Hindlimb muscle (tissue), 1 donor: ENCODE results near the gene COPS3. TPM values are rescaled to one million over a fixed set of nuclear protein-coding genes. Genes with fewer than 3 reads are reported as not detected.
A peak's percentile ranks its signal among the peaks of the same experiment; 100 is the strongest.

ENCODE experiments used
- DNase-seq: peaks from one replicate; pipeline ENCODE4 v3.0.0-alpha.2; 2013
- polyA plus RNA-seq: library from polyadenylated mRNA; unstranded; fragments of 120-200 nt; gene quantifications from one replicate; pipeline ENCODE4 v1.2.1, GENCODE V29; 2013; ENCODE audit not compliant: insufficient read length

Gene COPS3
- polyA plus RNA-seq, 1 donor, result 66.6 TPM

DNA sequence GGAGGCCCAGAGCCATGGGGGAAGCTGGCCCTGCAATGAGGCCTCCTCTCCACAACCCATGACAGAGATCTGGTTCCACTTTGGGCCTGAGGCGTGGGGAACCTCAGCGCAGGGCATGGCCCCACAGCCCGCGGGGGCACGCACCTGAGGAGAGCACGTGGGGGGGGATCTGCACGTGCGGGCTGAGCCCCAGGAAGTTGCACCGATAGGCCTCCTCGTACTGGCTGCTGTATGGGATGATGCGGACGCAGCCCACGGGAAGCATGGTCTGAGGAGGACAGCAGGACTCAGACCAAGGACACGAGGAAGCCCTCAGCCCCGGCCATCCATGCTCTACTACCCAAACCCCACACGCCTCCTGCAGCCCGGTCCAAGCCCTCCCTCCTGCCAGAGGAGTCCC lies 64.8 kb downstream of the COPS3 start:
- DNase-seq, result no peak

DNA sequence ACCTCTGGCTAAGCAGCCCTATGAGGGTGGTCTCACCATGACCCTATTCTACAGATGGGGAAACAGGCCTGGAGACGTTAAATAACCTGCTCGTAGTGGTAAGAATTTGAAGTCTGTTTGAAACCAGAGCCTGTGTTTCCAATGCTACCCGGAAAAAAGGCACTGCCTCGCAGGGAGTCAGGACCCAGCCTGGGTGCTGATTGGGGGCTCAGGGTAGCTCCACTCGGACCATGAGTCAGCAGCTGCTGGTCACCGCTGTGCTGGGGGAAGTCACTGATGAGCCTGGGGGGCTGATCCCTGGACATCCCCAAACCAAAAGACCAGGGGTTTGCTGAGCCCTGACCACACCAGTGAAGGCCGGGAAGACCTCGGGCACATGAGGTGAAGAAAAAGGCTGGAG lies 65.5 kb downstream of the COPS3 start:
- DNase-seq, result no peak

DNA sequence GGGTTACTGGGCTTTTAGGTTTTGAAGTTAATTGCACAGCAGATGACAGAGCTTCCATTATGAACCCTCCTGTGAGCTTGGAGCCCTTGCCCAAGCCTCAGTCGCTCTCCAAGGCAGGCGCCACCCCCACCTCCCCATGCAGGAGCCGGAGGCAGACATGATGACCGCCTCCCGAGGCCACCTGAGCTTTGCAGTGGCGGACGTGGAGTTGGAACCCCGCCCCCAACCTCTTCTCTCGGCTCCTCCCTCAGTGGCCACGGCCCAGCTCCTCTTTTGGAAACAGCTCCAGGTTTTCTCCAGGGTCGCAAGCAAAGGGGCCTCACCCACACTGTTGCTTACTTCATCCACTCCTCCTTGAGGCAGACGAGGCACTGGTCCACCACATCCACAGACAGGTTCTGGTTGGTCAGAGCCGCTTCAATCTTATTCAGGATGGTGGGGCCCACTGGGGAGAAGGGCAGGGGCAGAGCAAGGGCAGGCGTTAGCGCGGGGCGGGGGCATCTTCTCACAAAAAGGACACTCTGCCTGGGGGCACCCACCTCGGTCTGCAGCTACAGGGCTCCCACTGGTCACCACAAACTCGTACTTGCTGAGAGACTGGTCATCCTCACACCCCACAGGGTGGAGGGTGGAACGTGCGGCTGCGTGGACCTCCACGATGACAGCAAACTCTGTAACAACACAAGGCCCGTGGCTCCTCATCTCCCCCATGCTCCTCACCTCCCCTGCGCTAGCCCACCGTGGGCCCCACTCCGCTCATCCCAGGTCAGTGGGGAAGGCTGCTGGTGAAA lies 66.2 kb downstream of the COPS3 start:
- DNase-seq, result no peak

- DNase-seq, result no peak
These were observed 67.3 kb downstream of the COPS3 start for GRCh38 chr17:17213775-17214174.

DNA sequence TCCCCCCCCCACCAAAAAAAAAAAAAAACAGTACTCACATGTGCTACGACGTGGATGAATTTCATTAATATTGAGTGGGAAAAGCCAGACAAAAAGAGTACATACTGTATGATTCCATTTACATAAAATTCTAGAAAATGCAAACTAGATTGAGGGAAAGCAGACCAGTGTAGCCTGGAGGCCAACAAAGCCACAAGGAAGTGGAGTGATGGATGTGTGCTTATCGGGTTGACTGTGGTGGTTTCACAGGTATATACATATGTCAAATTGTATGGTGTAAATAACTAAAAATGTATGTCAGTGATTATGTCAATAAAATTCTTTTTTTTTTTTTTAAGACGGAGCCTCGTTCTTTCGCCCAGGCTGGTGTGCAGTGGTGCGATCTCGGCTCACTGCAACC lies 73.0 kb downstream of the COPS3 start:
- no peak for DNase-seq

DNA sequence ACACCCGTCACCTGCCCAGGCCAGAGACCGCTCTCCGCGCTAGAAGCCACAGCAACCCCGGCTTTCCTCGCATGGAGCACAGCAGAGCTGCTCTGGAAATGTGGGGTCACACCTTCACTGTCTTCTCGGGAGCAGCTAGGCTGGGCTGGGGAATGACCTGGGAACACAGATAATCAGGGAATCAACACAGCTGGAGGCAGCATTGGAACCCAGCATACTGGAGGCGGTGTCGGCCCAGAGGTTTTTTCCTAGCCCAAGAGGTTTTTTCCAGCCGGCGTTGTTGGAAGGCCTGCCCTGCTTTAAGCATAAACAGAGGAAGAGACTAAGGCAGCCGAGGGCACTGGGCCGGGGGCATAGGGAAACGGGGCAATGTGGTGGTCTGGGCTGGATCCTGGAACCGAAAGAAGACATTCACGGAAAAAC lies 74.1 kb downstream of the COPS3 start:
- DNase-seq, result peak; percentile 38

DNA sequence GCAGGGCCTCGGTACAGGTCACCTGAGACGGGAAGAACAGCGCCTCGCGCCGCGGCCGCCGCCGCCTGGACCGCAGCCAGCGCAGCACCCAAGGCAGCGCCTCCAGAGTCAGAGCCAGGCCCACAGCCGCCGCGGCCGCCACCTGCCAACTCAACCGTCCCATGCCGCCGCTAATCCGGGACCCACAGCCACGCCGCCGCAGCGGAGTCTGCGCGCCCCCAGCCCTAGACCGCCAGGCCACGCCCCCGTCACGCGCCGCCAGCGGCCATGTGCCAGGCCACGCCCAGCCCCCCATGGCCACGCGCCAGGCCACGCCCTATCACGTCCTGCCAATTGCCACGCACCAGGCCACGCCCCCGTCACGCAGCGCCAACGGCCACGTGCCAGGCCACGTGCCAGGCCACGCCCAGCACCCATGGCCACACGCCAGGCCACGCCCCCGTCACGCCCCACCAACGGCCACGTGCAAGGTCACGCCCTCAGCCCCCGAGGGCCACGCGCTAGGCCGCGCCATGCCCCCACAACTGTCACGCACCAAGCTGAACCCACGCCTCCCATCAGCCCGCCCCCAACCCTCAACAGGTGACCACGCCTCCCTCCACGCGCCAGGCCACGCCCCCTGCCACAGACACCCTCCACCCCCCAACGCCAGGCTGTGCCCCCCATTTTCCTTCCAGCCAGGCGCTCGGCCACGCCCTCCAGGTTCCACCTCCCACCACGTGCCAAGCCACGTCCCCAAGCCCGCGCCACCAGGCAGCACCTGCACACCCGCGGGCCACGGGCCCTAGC lies 74.7 kb downstream of the COPS3 start, which contains the start of gene PLD6:
Gene PLD6 (minus strand): TSS at position 210 of the 789 bp plus-strand sequence. CDS start 47 bp downstream, at position 163.
- DNase-seq, result peak; percentile 73

GRCh38 chr17:17205368-17206123 lies 75.5 kb downstream of the COPS3 start:
- DNase-seq, result peak; percentile 62

DNA sequence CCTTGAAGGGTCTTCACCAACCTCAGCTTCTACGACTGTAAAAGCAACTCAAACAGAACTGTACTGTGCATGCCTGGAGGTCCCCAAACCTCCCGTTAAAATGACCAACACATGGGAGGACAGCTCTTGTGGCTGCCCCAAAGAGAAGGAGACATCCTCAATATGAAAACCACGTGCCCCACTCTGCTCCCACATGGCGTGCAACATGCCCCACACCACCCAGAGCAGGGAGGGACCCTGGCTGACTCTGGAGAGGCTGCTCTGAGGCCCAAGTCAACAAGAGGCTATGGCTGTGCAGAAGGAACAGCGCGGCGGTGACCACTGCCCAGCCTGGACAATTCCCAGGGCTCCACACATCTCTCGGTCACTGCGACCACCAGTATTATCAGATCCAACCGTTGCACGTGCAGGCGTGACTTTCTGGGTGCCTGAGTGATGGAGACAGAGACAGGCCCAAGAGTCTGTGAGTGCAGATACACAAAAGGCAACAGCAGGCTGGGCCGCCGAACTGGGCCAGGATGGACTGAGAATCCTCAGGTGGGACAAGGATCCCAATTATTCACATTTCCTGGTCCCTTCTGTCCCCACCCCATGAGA lies 76.3 kb downstream of the COPS3 start:
- DNase-seq, result no peak

DNA sequence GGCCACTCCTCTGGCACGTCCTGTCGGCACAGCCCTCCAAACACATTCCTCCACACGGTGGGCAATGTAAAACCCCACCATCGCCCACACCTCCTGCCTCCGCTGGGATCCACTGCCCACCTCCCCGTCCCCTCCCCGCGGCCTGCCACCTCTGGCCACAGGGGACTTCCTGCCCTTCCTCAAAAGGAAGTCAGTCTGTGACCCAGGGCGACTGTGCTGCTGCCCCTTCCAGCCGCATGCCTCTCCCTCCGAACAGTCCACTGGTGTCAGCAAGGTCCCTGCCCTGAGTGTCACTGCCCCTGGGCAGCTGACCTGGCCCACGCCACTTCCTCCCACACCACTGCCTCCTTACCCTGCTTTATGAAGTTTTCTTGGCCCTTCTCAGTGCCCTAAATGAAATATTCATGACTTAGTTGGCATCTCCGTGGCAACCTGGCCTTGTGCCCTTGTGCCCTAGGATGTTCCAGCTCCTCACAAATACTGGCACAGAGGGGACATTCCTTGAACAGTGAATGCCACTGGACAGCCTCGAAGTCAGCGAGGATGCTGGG lies 76.9 kb downstream of the COPS3 start:
- DNase-seq, result no peak

- no peak for DNase-seq
These were observed 77.8 kb downstream of the COPS3 start for GRCh38 chr17:17203173-17203730.

GRCh38 chr17:17201907-17202306 lies 79.1 kb downstream of the COPS3 start:
- no peak for DNase-seq

GRCh38 chr17:17201271-17201670 lies 79.8 kb downstream of the COPS3 start:
- no peak for DNase-seq

DNA sequence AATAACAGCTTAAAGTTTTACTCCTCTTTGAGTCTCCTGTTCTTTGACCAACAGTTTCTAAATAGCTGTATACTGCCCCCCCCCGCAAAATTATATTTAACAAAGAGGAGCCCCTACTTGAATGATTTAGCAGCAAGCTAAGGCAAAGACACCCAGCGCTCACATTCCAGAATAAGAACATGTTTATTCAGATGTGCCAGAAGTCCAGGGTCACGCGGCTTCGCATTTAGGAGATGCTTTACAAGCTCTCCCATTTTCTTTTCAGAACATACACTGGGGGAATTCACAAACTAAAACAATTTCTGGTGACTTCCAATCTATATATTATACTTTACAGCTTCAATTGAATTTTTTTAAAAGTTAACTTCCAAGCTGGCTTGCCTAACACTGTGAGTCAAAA lies 80.2 kb downstream of the COPS3 start:
- DNase-seq, result no peak

- no peak for DNase-seq
These were observed 80.7 kb downstream of the COPS3 start for GRCh38 chr17:17200311-17200710.

DNA sequence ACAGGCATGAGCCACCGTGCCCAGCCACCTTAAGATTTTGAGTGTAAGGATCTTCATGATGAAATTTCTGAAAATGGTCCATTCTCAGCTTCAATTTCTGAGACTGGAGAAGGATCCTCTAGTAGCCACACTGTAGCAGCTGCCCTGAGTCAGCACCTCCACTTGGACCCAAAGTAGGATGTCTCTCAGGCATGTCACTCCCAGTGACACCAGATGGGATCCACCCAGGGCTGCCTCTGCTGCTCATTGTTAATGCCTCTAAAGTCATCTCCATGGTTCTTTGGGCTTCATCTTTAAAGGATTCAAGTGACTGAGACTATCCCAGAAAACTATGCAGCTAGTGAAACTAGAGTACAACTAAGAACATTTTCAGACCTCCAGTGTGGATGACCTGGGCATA lies 82.8 kb downstream of the COPS3 start:
- DNase-seq, result no peak

- DNase-seq, result no peak
These were observed 84.3 kb downstream of the COPS3 start for GRCh38 chr17:17196776-17197175.

Other genes with a start within 250 kb of the COPS3 start
- gene MPRIP, start 238.8 kb downstream of the COPS3 start, polyA plus RNA-seq, result 228 TPM
- 5.0 TPM for gene PLD6, start 74.9 kb downstream of the COPS3 start, polyA plus RNA-seq
- 27.7 TPM for gene FLCN, start 44.1 kb downstream of the COPS3 start, polyA plus RNA-seq
- 7.4 TPM for gene NT5M, start 22.1 kb upstream of the COPS3 start, polyA plus RNA-seq
- 17.3 TPM for gene MED9, start 195.8 kb upstream of the COPS3 start, polyA plus RNA-seq
- 6.9 TPM for gene RASD1, start 215.1 kb upstream of the COPS3 start, polyA plus RNA-seq